CD4-positive, alpha-beta T cell (primary cell): Measurements from ENCODE around the gene KLKB1. TPM values are rescaled to one million over a fixed set of nuclear protein-coding genes. Genes with fewer than 3 reads are reported as not detected.

Source experiments
- ATAC-seq: fragments of 200-7000 bp; cut with Tn5 transposase; one replicate; pipeline ENCODE4 v1.10.0; 2022; ENCODE audit warnings: mild to moderate bottlenecking; ENCODE audit not compliant: poor library complexity
- CTCF ChIA-PET: fragments of 350-600 bp; sonication (Branson Sonifier 250); formaldehyde crosslinking; loops from one replicate; lab custom pipeline; 2021; ENCODE audit warnings: antibody characterized with exemption, inconsistent platforms; lab: Charles Lee
- POLR2A ChIA-PET: fragments of 350-600 bp; sonication (Branson Sonifier 250); formaldehyde crosslinking; loops from one replicate; lab custom pipeline; 2021; ENCODE audit warnings: antibody characterized with exemption, inconsistent platforms; lab: Charles Lee
- DNase-seq, 14 experiments: peaks; one replicate each; pipeline ENCODE4 v3.0.0-alpha.2; 2013 to 2020; ENCODE audit warnings: mixed read lengths in 2 of 14
- H3K27ac ChIP-seq, 2 donors: one replicate each; pipeline versions ENCODE4 v1.5.1 to v1.7.0; 2013; ENCODE audit warnings: low read length in 2 of 2, low read depth in 1 of 2, mild to moderate bottlenecking in 1 of 2
- H3K27me3 ChIP-seq, 2 experiments: 1 replicate in 1 of 2; 2 replicates in 1 of 2; pipeline versions ENCODE4 v1.6.1 to v1.7.0; 2013; ENCODE audit warnings: low read length in 2 of 2, control low read depth in 1 of 2, mild to moderate bottlenecking in 1 of 2, moderate library complexity in 1 of 2; ENCODE audit not compliant: insufficient read depth in 2 of 2, control insufficient read depth in 1 of 2
- H3K36me3 ChIP-seq: one replicate; pipeline ENCODE4 v1.6.1; 2013; ENCODE audit warnings: low read length, control low read depth; ENCODE audit not compliant: insufficient read depth
- H3K4me1 ChIP-seq: one replicate; pipeline ENCODE4 v1.6.1; 2013; ENCODE audit warnings: low read length, control low read depth; ENCODE audit not compliant: insufficient read depth
- H3K4me3 ChIP-seq: one replicate; pipeline ENCODE4 v1.5.1; 2013; ENCODE audit warnings: mild to moderate bottlenecking, low read length, moderate library complexity
- H3K9me3 ChIP-seq, 2 experiments: 1 replicate in 1 of 2; 2 replicates in 1 of 2; pipeline versions ENCODE4 v1.6.1 to v1.7.0; 2013; ENCODE audit warnings: low read length in 2 of 2, mild to moderate bottlenecking in 2 of 2, control low read depth in 1 of 2, moderate library complexity in 1 of 2; ENCODE audit not compliant: control insufficient read depth in 1 of 2, insufficient read depth in 1 of 2
- H3K27ac Mint-ChIP-seq: one replicate; pipeline ENCODE4 v1.8.0; 2020; ENCODE audit warnings: mixed read lengths
- H3K27me3 Mint-ChIP-seq: one replicate; pipeline ENCODE4 v1.8.0; 2021; ENCODE audit warnings: mixed read lengths
- H3K36me3 Mint-ChIP-seq: one replicate; pipeline ENCODE4 v1.8.0; 2021; ENCODE audit warnings: low read depth, mixed read lengths
- H3K4me1 Mint-ChIP-seq: one replicate; pipeline ENCODE4 v1.8.0; 2021; ENCODE audit warnings: low read depth, mixed read lengths
- H3K4me3 Mint-ChIP-seq: one replicate; pipeline ENCODE4 v1.8.0; 2020; ENCODE audit warnings: mild to moderate bottlenecking, mixed read lengths
- H3K9me3 Mint-ChIP-seq: one replicate; pipeline ENCODE4 v1.8.0; 2020; ENCODE audit warnings: mixed read lengths
- CTCF ChIP-seq: fragments of 200-600 bp; IDR thresholded peaks from one replicate; pipeline ENCODE4 v1.8.0; 2022; ENCODE audit warnings: antibody characterized with exemption, mild to moderate bottlenecking
- intact Hi-C, 2 experiments: fragments of 100-400 bp; cut with DNase I in 1 of 2; cut with micrococcal nuclease in 1 of 2; formaldehyde crosslinking; loops; one replicate each; pipeline versions ENCODE4 v1.15.1 to v1.9.0; 2023 to 2025; cut with DNase I, micrococcal nuclease
- total RNA-seq, 174 experiments: library from RNA in 2 of 174; stranded (reverse) in 2 of 174; gene quantifications; one replicate each; pipeline ENCODE4 v1.2.3 and lab custom pipeline; 2021 to 2026

KLKB1 gene
- total RNA-seq, 2 experiments from 2014 or later: 1.2 TPM

- Histone ChIP-seq H3K4me1 (no peaks in the 10 kb centered on the region), H3K36me3 (no peaks in the 10 kb centered on the region), H3K27me3 (peaks cover 10 to 25% of the 10 kb centered on the region in 2 experiments), H3K9me3 (peaks cover 0 to 3% of the 10 kb centered on the region in 2 experiments), H3K4me3 (no peak overlapping the region), H3K27ac (no peak overlapping the region)
- intact Hi-C loops: no loop called here
- POLR2A ChIA-PET: no interaction called here
- Mint-ChIP-seq H3K27me3 (peaks cover 72% of the 10 kb centered on the region), H3K9me3 (no peaks in the 10 kb centered on the region), H3K4me3 (no peak overlapping the region), H3K27ac (no peak overlapping the region), H3K36me3 (no peaks in the 10 kb centered on the region), H3K4me1 (peaks cover 8% of the 10 kb centered on the region)
- CTCF ChIA-PET: no interaction called here
- TF ChIP-seq CTCF: peak; percentile 55
- no peak for ATAC-seq
- DNase-seq: peak in 3 of 14 experiments; percentile 23 to 30 (median 26)
Observed at GRCh38 chr4:186297013-186297645, 69.8 kb downstream of the KLKB1 start.

GRCh38 chr4:186298031-186298647 lies 70.8 kb downstream of the KLKB1 start:
- H3K27ac ChIP-seq: no peak overlapping the region
- ChIA-PET CTCF (no interaction called here), POLR2A (no interaction called here)
- H3K27ac Mint-ChIP-seq: no peak overlapping the region
- no peaks in the 10 kb centered on the region for H3K36me3 Mint-ChIP-seq
- DNase-seq (no peak), ATAC-seq (no peak)
- H3K27me3 ChIP-seq: peaks cover 10 to 25% of the 10 kb centered on the region in 2 experiments
- no peaks in the 10 kb centered on the region for H3K4me1 ChIP-seq
- peaks cover 8% of the 10 kb centered on the region for H3K4me1 Mint-ChIP-seq
- no peaks in the 10 kb centered on the region for H3K9me3 Mint-ChIP-seq
- peaks cover 0 to 3% of the 10 kb centered on the region in 2 experiments for H3K9me3 ChIP-seq
- H3K4me3 ChIP-seq: no peak overlapping the region
- intact Hi-C loops: no loop called here
- peaks cover 67% of the 10 kb centered on the region for H3K27me3 Mint-ChIP-seq
- TF ChIP-seq CTCF: no peak
- H3K36me3 ChIP-seq: no peaks in the 10 kb centered on the region
- H3K4me3 Mint-ChIP-seq: no peak overlapping the region

GRCh38 chr4:186299291-186299690 lies 72.0 kb downstream of the KLKB1 start:
- Histone ChIP-seq H3K4me1 (no peaks in the 10 kb centered on the region), H3K4me3 (no peak overlapping the region), H3K27ac (no peak overlapping the region), H3K27me3 (peaks cover 10 to 25% of the 10 kb centered on the region in 2 experiments), H3K9me3 (peaks cover 0 to 3% of the 10 kb centered on the region in 2 experiments), H3K36me3 (no peaks in the 10 kb centered on the region)
- ATAC-seq (no peak), DNase-seq (no peak)
- no peak for TF ChIP-seq CTCF
- H3K27me3 Mint-ChIP-seq: peaks cover 69% of the 10 kb centered on the region
- H3K27ac Mint-ChIP-seq: no peak overlapping the region
- ChIA-PET POLR2A (no interaction called here), CTCF (no interaction called here)
- no peaks in the 10 kb centered on the region for H3K36me3 Mint-ChIP-seq
- H3K4me3 Mint-ChIP-seq: no peak overlapping the region
- no peaks in the 10 kb centered on the region for H3K9me3 Mint-ChIP-seq
- intact Hi-C loops: no loop called here
- H3K4me1 Mint-ChIP-seq: peaks cover 8% of the 10 kb centered on the region
